Endothelial cell of umbilical vein (primary cell): ENCODE measurements around the gene ARHGAP9. TPM values are rescaled to one million over a fixed set of nuclear protein-coding genes. Genes with fewer than 3 reads are reported as not detected.

ENCODE experiments used
- BruUV-seq: library from RNA; stranded (reverse); fragments of 400-500 nt; replicated peaks from 2 replicates; lab custom pipeline; 2021; lab: Mats Ljungman, UMichigan
- CTCF ChIA-PET: fragments of 300-600, 350-600 bp; sonication (Branson Sonifier 250); formaldehyde crosslinking; loops from one replicate; lab custom pipeline; 2021; ENCODE audit warnings: antibody characterized with exemption, inconsistent platforms; lab: Charles Lee
- POLR2A ChIA-PET: fragments of 300-600, 350-600 bp; sonication (Branson Sonifier 250); formaldehyde crosslinking; loops from one replicate; lab custom pipeline; 2021; ENCODE audit warnings: antibody characterized with exemption, inconsistent platforms; lab: Charles Lee
- DNase-seq: peaks from one replicate; pipeline ENCODE4 v3.0.0-alpha.2; 2011; ENCODE audit warnings: low read depth, low spot score
- FAIRE-seq: peaks from 2 replicates; lab custom pipeline; 2011; peaks lifted over from hg19 to GRCh38; lab: Jason Lieb, UNC
- H2AFZ ChIP-seq: 2 replicates; pipeline ENCODE4 v1.6.0; 2012; ENCODE audit warnings: low read depth, low read length, control low read depth, inconsistent platforms
- H3K27ac ChIP-seq: 2 replicates; pipeline ENCODE4 v1.5.1; 2011; ENCODE audit warnings: low read depth, mild to moderate bottlenecking, control low read depth, low read length, moderate library complexity; ENCODE audit not compliant: insufficient read depth
- H3K27me3 ChIP-seq, 2 experiments: 2 replicates each; pipeline versions ENCODE4 v1.6.0 to v1.6.1; 2011; ENCODE audit warnings: low read length in 2 of 2, mixed read lengths in 1 of 2; ENCODE audit not compliant: control insufficient read depth in 2 of 2, insufficient read depth in 2 of 2
- H3K36me3 ChIP-seq, 2 experiments: 2 replicates in 1 of 2; 3 replicates in 1 of 2; pipeline ENCODE4 v1.5.1; 2011; ENCODE audit warnings: low read length in 2 of 2, mild to moderate bottlenecking in 1 of 2, moderate library complexity in 1 of 2; ENCODE audit not compliant: control insufficient read depth in 2 of 2, insufficient read depth in 2 of 2; ENCODE audit errors: extremely low read depth in 1 of 2
- H3K4me1 ChIP-seq: 3 replicates; pipeline ENCODE4 v1.5.1; 2011; ENCODE audit warnings: mild to moderate bottlenecking, low read length; ENCODE audit not compliant: control insufficient read depth, insufficient read depth; ENCODE audit errors: extremely low read depth
- H3K4me2 ChIP-seq: 2 replicates; pipeline ENCODE4 v1.6.1; 2011; ENCODE audit warnings: low read length, control low read depth, mixed read lengths; ENCODE audit not compliant: insufficient read depth
- H3K4me3 ChIP-seq, 3 experiments: fragments of 200-600 bp in 1 of 3; sonication (generic), shearing (Covaris generic) in 1 of 3; replicated peaks in 1 of 3; 2 replicates each; pipeline ENCODE4 v1.5.1; 2011 to 2016; ENCODE audit warnings: control low read depth in 3 of 3, low read length in 3 of 3, mild to moderate bottlenecking in 2 of 3, inconsistent platforms in 1 of 3, low read depth in 1 of 3, moderate library complexity in 1 of 3; ENCODE audit not compliant: insufficient read depth in 1 of 3
- H3K79me2 ChIP-seq: 2 replicates; pipeline ENCODE4 v1.6.0; 2012; ENCODE audit warnings: low read length, inconsistent platforms; ENCODE audit not compliant: control insufficient read depth, insufficient read depth
- H3K9ac ChIP-seq: replicated peaks from 2 replicates; pipeline ENCODE3; 2011; ENCODE audit warnings: low read length, control low read depth; ENCODE audit not compliant: insufficient read depth; ENCODE audit errors: extremely low read depth
- H3K9me1 ChIP-seq: replicated peaks from 3 replicates; pipeline ENCODE4 v1.6.0; 2011; ENCODE audit warnings: mild to moderate bottlenecking, low read length; ENCODE audit not compliant: control insufficient read depth, insufficient read depth; ENCODE audit errors: extremely low read depth
- H3K9me3 ChIP-seq: replicated peaks from 2 replicates; pipeline ENCODE4 v1.5.1; 2012; ENCODE audit warnings: low read length, inconsistent platforms; ENCODE audit not compliant: control insufficient read depth, insufficient read depth
- H4K20me1 ChIP-seq: replicated peaks from 2 replicates; pipeline ENCODE3; 2011; ENCODE audit warnings: mild to moderate bottlenecking, low read length; ENCODE audit not compliant: control insufficient read depth, insufficient read depth; ENCODE audit errors: extremely low read depth
- EZH2 ChIP-seq: IDR thresholded peaks from 2 replicates; pipeline ENCODE4 v1.6.1; 2012; ENCODE audit warnings: borderline replicate concordance, low read depth, mild to moderate bottlenecking, moderate library complexity, low read length, inconsistent platforms; ENCODE audit not compliant: severe bottlenecking
- GATA2 ChIP-seq: IDR thresholded peaks from 2 replicates; pipeline ENCODE4 v1.7.0; 2011; ENCODE audit warnings: low read depth, mild to moderate bottlenecking, moderate library complexity, mixed read lengths, low read length; ENCODE audit not compliant: insufficient read length, insufficient read depth
- JUN ChIP-seq: IDR thresholded peaks from 2 replicates; pipeline ENCODE4 v1.6.1; 2011; ENCODE audit warnings: borderline replicate concordance, low read depth; ENCODE audit not compliant: insufficient read length, insufficient read depth
- MYC ChIP-seq: IDR thresholded peaks from one replicate; pipeline ENCODE4 v1.6.1; 2011; ENCODE audit warnings: mild to moderate bottlenecking, low read depth, low read length
- POLR2A ChIP-seq: IDR thresholded peaks from 2 replicates; pipeline ENCODE4 v1.6.1; 2012; ENCODE audit warnings: low read depth, mild to moderate bottlenecking, control low read depth, low read length
- POLR2AphosphoS5 ChIP-seq: IDR thresholded peaks from 2 replicates; pipeline ENCODE4 v1.6.1; 2012; ENCODE audit warnings: low read depth, mild to moderate bottlenecking, control low read depth, low read length, moderate library complexity; ENCODE audit not compliant: insufficient read depth
- dilution Hi-C: fragments of 300-500 bp; cut with MboI; formaldehyde crosslinking; loops from one replicate; pipeline ENCODE4 v1.15.0; 2019; ENCODE audit warnings: low sequenced_read_pairs; ENCODE audit not compliant: extremely low pct_ligation_motif_present
- intact Hi-C: fragments of 100-400 bp; cut with micrococcal nuclease; formaldehyde crosslinking; loops from one replicate; pipeline ENCODE4 v1.10.0; 2022
- polyA plus RNA-seq, 4 experiments: library from polyadenylated mRNA; depleted of rRNA in 3 of 4; stranded (reverse) in 3 of 4; unstranded in 1 of 4; fragments of >200 nt; gene quantifications; 2 replicates each; pipeline versions ENCODE4 v1.2.1 to v1.2.3, GENCODE V29; 2011 to 2012; ENCODE audit warnings: missing spikeins in 1 of 4
- total RNA-seq: library from RNA; stranded (reverse); gene quantifications from 2 replicates; pipeline ENCODE4 v1.2.3, GENCODE V29; 2021
- TF ChIP-seq, protein P1 (sequence below): IDR thresholded peaks from 2 replicates; pipeline ENCODE4 v1.6.1; 2011; ENCODE audit not compliant: insufficient read depth, insufficient read length
- TF ChIP-seq, protein P2 (sequence below), 2 donors: IDR thresholded peaks; 1 replicate in 1 of 2; 2 replicates in 1 of 2; pipeline ENCODE4 v1.5.1; 2011; ENCODE audit warnings: low read length in 2 of 2, mild to moderate bottlenecking in 2 of 2, moderate library complexity in 2 of 2, control low read depth in 1 of 2, inconsistent platforms in 1 of 2, low read depth in 1 of 2; ENCODE audit not compliant: insufficient read depth in 1 of 2; ENCODE audit errors: extremely low read depth in 1 of 2

Gene ARHGAP9
- total and polyA plus RNA-seq, 2 donors (not counting 3 experiments of a cell fraction or from before 2014, with no cell fraction given), result 0.25 to 0.38 TPM

DNA sequence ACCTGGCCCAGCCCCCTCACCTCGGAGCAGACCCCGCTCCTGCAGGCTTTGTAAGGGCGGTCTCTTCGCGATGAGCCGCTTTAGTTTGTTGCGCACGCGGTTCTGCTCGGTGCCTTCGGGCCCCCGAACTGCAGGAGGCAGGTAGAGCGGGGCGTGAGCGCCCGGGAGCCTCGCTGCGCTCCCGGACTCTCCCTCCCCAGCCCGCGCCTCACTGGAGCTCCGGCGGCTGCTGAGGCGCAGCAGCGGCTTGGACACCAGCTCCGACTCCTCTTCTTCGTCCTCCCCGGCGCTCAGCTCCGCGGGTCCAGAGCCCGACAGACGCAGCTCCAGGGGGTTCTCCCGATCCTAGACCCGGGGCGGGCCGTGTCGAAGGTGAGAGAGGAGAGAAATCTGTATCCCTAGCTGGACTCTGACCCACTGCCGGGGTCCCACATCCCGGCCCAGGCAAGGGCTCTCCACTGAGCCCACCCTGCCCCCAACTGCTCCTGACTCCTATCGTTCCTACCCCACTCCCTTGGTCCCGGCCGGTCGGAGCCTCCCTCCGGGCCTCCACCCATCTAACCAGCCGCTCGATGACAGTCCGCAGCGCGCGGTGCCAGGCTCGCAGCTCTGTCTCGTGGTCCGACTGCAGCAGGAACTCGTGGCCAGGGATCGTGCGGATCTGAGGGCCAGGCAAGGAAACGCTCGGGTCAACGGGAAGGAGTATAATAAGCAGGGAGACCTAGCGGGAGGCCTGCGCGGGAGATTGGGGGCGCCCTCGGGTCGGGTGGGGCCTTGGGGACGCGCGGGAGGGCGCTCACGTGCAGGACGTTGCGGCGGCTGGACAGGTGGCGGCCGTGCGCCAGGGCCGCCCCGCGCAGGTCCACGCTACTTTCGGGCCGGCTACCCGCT is 4.2 kb downstream of the ARHGAP9 start:
- no peak for DNase-seq
- no peak overlapping the region for H3K9ac ChIP-seq
- intact Hi-C loops, result no loop called here

DNA sequence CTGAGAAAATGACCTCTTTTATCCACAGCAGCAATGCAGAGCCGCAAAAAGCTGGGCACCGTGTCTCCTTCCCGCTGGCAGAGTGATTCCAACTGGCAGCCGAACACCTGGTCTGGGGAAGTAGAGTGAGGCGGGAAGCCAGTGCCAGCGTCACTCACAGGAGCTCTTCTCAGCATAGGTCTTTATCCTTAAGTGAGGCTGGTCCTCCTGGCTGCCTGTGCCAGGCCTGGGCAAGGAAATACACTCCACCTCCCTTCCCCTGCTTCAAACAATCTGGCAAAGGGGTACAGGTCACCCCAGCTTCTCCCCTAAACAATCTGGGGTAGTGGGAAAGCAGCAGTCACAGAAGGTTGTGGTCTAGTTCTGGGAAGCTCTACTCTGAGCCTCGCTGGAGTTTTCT is 4.8 kb downstream of the ARHGAP9 start:
- CTCF ChIA-PET, result interaction anchor here (0.6 to 2.8 kb wide), 6 partner anchors 9 to 109 kb away, joined by 3 to 18 read pairs (median 4); partner anchors contain the start of genes GLI1 and MARS1

More for the DNA sequence above, 4.2 kb downstream of the ARHGAP9 start:
- dilution Hi-C loops, result no loop called here
- Histone ChIP-seq H3K79me2 (no peaks in the 10 kb centered on the region), H3K27ac (no peak overlapping the region), H3K4me3 (peak overlapping the region in 1 of 3 experiments; percentile 3), H3K36me3 (no peaks in the 10 kb centered on the region), H3K9me1 (no peaks in the 10 kb centered on the region), H4K20me1 (no peaks in the 10 kb centered on the region), H2AFZ (peak overlapping the region; percentile 47), H3K9me3 (no peaks in the 10 kb centered on the region), H3K27me3 (peaks cover 47 to 62% of the 10 kb centered on the region in 2 experiments), H3K4me2 (peak overlapping the region; percentile 2), H3K4me1 (peaks cover 12% of the 10 kb centered on the region)
- CTCF ChIA-PET, result interaction anchor here (0.6 to 2.8 kb wide), 7 partner anchors 8 to 108 kb away, joined by 3 to 18 read pairs (median 3); partner anchors contain the start of genes GLI1 and MARS1
- POLR2A ChIA-PET, result no interaction called here
- TF ChIP-seq EZH2, result peak; percentile 95
- TF ChIP-seq POLR2A, result no peak
- FAIRE-seq, result peak; percentile 59
- BruUV-seq, result no TSS peak

More for the DNA sequence above, 4.8 kb downstream of the ARHGAP9 start:
- Histone ChIP-seq H3K36me3 (no peaks in the 10 kb centered on the region), H3K9me1 (no peaks in the 10 kb centered on the region), H3K9ac (no peak overlapping the region), H3K27ac (no peak overlapping the region), H3K27me3 (peaks cover 48 to 66% of the 10 kb centered on the region in 2 experiments), H3K79me2 (no peaks in the 10 kb centered on the region), H3K4me1 (peaks cover 12% of the 10 kb centered on the region), H2AFZ (no peak overlapping the region), H3K4me3 (no peak overlapping the region), H3K9me3 (no peaks in the 10 kb centered on the region), H3K4me2 (no peak overlapping the region), H4K20me1 (no peaks in the 10 kb centered on the region)
- no TSS peak for BruUV-seq
- TF ChIP-seq POLR2AphosphoS5 (no peak), GATA2 (no peak), JUN (no peak), MYC (no peak)
- TF ChIP-seq, protein P1, sequence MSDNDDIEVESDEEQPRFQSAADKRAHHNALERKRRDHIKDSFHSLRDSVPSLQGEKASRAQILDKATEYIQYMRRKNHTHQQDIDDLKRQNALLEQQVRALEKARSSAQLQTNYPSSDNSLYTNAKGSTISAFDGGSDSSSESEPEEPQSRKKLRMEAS, result no peak
- TF ChIP-seq, protein P2, sequence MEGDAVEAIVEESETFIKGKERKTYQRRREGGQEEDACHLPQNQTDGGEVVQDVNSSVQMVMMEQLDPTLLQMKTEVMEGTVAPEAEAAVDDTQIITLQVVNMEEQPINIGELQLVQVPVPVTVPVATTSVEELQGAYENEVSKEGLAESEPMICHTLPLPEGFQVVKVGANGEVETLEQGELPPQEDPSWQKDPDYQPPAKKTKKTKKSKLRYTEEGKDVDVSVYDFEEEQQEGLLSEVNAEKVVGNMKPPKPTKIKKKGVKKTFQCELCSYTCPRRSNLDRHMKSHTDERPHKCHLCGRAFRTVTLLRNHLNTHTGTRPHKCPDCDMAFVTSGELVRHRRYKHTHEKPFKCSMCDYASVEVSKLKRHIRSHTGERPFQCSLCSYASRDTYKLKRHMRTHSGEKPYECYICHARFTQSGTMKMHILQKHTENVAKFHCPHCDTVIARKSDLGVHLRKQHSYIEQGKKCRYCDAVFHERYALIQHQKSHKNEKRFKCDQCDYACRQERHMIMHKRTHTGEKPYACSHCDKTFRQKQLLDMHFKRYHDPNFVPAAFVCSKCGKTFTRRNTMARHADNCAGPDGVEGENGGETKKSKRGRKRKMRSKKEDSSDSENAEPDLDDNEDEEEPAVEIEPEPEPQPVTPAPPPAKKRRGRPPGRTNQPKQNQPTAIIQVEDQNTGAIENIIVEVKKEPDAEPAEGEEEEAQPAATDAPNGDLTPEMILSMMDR (IDR thresholded peaks at IDR 0.05; ENCODE audit: extremely low read depth in 1 of 2, insufficient read depth in 1 of 2, low read depth in 1 of 2, low read length in 2 of 2), result no peak
- no peak for FAIRE-seq
- intact Hi-C loops (no loop called here), dilution Hi-C loops (no loop called here)
- POLR2A ChIA-PET, result no interaction called here
- DNase-seq, result no peak
